Measurements from ENCODE around the gene CHCHD1.
"Not testable (repeated sequence)": the region's sequence is repeated elsewhere in the genome, so short reads cannot be mapped to it uniquely, and the experiment has no call there.

Gene CHCHD1

DNA sequence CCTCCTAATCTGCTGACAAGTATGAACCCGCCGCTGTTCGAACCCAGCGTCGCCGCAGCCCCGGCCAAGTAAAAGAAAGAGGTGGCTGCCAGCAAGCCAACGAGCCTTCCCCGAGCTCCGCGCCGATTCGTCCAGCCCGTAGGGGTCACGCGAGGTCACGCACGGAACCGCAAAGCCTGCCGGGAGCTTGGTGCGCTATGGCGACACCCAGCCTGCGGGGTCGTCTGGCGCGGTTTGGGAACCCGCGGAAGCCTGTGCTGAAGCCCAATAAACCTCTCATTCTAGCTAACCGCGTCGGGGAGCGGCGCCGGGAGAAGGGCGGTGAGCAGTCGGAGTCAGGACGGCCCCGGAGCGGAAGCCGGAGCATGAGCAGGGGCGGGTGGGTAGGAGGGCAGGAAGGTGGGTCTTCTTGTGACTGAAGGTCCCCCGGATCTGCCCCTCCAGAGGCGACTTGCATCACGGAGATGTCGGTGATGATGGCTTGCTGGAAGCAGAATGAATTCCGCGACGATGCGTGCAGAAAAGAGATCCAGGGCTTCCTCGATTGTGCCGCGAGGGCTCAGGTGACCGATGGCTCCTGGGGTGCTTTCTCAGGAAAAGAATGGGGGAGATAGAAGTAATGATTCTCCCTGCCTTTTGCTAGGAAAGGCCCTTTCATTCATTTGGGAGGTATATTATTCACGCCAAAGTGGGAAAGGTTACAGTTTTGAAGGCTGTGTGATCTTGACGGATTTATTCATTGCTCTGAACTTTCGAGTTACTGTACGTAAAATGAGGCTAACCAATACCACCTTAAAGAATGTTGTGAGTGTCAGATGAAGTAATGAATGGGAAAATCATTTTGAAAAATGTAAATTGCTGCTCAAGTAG, at the start of gene CHCHD1:
Gene CHCHD1 (plus strand): TSS at position 170 of the 870 bp plus-strand sequence. CDS start 28 bp downstream, at position 198.
- DNase-seq (ENCODE audit: low spot score), result peak; percentile 63

GRCh38 chr10:73732426-73732825, 49.4 kb upstream of the CHCHD1 start:
- DNase-seq (ENCODE audit: low spot score), result no peak

DNA sequence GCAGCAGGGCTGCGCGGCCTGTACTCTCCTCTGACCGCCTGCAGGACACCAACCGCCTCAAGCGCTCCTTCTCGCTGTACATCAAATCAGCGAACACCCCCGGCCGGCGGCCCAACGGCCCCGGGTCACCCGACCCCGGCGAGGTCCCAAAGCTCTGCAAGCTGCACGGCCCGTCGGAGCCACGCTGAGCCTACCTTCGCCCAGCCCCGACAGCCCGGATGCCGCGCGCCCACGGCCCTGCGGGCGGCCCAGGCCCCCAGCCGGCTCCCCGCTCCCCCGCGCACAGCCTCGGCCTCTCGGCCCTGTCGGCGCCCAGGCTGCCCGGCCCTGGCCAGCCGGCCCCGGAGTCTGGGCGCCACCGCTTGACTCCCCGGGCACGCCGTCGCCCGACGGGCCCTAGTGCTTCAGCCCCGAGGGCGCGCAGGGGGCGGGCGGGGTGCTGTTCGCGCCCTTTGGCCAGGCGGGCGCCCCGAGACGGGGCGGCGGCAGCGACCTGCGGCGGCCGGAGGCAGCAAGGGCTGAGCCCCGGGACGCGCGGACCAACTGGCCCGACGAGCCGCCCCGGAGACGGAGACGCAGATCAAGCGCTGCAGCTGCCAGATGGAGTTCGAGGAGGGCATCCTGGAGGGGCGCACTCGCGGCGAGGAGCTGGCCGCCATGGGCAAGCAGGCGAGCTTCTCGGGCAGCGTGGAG, 48.8 kb upstream of the CHCHD1 start:
- DNase-seq (ENCODE audit: low spot score), result no peak

DNA sequence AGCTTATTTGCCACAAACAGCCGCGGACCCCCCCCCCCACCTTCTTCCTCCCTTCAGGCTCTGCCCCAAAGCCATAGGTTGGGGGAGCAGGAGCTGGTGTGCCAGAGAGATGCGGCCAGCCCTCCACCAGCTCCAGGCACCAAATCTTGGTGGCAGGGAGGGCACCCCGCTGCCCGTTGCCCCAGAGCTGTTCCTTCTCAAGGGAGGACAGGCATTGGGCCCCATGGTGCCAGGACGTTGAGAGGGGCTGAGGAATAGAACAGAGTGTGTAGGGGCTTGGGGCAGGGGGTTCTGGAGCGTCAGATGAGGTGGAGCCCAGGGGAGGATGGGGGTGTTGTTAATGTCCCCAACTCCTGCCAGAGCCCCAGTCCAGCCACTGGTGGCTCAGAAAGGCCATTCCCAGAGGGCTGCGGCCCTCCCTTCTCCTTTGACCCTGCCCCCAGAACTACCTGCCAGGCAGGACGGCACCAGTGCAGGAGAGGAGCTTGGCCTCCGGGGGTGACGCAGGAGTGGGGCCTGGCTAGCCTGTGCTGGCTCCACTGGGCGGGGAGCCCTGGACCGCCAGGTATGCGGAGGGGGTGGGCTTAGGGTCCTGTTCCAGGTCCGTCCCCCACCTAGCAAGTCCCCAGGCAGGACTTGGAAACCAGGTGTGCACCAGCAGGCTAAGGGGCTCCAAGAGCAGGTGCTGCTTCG, 47.7 kb upstream of the CHCHD1 start:
- DNase-seq (ENCODE audit: low spot score), result no peak

DNA sequence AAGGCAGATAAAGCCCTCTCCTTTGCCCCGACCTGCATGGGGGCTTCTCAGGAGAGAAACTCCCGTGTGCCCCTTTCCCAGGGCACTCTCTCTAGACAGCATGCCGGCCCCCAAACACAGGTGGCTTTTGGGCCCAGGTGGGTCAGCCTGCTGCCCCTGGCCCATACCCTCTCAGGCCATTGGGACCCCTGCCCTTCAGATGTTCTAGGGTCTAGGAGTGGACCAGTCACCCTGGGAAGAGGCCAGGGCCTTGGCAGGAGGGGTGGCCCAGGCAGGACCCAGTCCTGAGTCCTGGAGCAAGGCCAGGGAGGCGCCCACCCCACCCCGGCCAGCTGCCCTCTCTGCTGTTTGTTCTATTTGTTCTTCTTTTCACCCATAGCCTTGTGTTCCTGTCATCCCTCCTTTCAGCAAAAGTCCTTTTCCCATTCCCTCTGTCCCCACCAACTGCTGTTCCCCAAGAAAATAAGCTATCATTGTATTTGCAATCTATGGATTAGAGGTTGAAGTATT, 47.0 kb upstream of the CHCHD1 start:
- no peak for DNase-seq (ENCODE audit: low spot score)

DNA sequence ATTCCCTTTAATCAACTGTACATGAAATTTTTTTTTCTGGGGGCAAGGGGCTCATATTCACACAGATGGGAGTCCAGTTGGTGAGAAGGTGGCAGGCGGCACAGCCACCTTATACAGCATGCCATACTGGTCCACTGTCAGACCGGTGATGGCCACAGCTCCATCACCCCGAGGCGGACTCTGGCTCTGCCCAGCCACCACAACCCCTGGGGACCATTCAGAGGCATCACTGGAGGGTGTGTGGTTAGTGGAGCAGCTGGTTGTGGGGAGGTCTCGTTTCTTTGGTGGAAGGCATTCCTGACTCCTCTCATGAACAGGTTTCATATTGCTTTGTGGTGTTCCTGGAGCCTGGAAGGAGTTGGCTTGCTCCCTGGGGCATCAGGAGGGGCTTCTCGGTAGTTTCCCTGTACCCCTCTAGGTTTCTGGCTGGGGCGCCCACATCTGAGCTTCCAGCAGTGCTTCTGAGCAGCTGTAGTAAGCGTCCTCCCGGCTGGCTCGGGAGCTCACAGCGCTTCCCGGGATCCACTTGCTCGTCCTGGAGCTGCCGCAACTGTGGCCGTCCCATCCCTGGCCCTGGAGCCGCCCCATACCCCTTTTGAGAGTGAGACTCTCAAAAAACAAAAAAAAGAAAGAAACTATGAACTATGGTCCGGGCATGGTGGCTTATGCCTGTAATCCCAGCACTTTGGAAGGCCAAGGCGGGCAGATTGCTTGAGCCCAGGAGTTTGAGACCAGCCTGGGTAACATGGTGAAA, 41.2 kb upstream of the CHCHD1 start:
- not testable (repeated sequence) for DNase-seq (ENCODE audit: low spot score)

DNA sequence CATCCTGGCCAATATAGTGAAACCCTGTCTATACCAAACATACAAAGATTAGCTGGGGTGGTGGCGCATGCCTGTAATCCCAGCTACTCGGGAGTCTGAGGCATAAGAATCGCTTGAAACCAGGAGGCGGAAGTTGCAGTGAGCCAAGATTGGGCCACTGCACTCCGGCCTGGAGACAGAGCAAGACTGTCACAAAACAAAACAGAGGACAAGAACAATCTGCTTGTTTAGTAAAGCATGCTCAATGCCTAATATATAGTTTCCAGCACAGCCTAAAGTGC, 39.5 kb upstream of the CHCHD1 start:
- no peak for DNase-seq (ENCODE audit: low spot score)

DNA sequence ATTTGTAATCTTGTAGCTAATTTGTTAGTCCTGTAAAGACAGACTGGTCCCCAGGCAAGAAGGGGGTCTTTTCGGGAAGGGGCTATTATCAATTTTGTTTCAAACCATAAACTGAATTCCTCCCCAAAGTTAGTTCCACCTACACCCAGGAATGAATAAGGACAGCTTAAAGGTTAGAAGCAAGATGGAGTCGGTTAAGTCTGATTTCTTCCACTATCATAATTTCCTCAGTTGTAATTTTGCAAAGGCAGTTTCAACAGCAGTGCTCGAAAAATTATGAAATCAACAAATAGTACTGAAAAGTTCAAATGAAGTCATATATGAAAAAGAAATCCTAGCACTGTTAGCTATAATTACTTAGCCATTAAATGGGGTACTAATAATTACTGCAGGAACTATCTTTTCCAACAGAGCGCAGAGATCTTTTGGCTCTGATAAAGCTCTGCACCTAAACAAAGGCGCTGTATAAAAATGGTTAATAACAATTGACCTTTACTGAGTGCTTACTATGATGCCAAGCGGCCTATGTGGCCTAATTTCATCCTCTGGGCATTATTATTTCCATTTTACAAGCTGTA, 38.4 kb upstream of the CHCHD1 start:
- no peak for DNase-seq (ENCODE audit: low spot score)

GRCh38 chr10:73743905-73744663, 37.8 kb upstream of the CHCHD1 start, which contains the start of gene SEC24C:
TSS of gene SEC24C (plus strand) at chr10:73744372. CDS start at chr10:73746833, 2,461 bp downstream.
- DNase-seq (ENCODE audit: low spot score), result peak; percentile 95

DNA sequence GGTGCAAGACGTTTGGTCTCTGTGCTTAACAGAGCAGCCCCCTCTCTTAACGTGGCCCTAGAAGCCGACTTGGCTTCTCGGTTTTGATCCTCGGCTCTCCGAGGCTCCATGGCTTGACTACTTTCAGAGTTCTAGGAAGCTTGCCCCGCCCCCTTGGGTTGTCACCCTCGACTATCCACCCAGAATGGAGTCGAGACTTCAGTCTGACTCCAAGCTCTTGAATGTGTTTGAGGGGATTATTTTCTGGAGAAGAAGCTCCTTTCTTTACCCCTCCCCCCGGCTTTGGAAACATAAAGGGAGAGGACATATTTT, 37.2 kb upstream of the CHCHD1 start:
- DNase-seq (ENCODE audit: low spot score), result peak; percentile 42

- no peak for DNase-seq (ENCODE audit: low spot score)
Measured at GRCh38 chr10:73746721-73747120, 35.1 kb upstream of the CHCHD1 start.

- DNase-seq (ENCODE audit: low spot score), result no peak
Measured at GRCh38 chr10:73750819-73751218, 31.0 kb upstream of the CHCHD1 start.

DNA sequence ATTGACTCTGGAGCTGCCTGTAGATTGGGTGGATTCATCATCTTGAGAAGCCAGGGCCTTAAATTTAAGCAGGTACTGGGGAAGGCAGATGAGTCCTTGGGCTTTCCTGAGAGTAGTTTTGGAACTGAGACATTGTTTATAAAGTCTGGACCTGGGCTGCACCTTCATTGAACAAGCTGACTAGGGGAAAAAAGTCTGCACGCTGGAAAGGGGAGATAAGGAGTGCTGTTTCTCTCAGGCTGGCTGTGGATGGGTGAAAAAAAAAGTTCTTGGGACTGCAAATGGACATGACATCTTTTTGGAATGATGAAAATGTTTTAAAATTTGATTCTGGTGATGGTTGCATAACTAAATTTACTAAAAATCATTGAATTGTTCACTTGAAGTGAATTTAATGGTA, 25.7 kb upstream of the CHCHD1 start:
- no peak for DNase-seq (ENCODE audit: low spot score)

DNA sequence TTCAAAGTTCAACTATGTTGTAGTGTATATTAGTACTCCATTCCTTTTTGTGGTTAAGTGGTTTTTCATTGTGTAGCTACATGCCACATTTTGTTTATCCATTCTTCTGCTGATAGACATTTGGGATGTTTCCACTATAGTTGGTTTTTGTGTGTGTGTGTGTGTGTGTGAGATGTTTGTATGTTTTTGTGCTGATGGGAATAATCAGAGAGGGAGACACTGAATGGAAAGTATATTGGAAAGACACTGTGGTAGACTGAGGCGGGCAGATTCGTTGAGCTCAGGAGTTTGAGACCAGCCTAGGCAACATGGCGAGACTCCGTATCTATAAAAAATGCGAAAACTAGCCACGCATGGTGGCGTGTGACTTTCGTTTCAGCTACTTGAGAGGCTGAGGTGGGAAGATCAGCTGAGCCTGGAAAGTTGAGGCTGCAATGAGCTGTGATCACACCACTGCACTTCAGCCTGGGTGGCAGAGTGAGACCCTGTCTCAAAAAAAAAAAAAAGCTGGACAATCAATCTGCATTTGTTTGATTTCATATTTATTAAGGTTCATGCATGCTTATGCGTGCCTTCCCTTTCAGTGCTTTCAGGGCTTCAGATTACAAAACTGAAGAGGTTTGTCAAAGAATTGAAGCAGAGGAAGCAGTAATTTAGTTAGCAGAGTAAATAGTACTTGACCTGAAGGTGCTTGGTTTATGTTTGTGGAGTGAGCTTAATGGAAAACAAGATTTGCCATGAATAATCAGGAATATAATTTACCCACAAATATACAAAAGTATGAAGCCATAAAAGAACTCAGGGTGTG, 22.9 kb upstream of the CHCHD1 start:
- no peak for DNase-seq (ENCODE audit: low spot score)

GRCh38 chr10:73759512-73760115, 22.2 kb upstream of the CHCHD1 start:
- no peak for DNase-seq (ENCODE audit: low spot score)

DNA sequence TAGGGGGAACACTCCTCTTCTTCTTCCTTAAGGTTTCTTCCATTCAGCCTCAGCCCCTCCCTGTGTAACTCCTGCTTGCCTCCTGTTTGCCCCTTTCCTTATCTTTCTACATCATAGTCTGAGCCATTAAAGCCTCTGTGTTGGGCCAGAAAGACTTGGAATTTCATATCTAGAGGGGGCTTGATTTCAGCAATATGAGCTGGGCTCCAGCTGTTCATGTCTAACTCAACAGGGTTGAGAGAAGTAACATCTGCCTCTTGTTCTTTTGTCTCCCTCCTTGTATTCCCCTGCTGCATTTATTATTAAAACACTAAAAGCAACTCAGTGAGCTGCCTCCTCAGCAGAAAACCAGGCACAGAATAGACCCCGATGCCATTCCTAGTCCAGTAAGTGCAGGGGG, 20.1 kb upstream of the CHCHD1 start:
- no peak for DNase-seq (ENCODE audit: low spot score)

DNA sequence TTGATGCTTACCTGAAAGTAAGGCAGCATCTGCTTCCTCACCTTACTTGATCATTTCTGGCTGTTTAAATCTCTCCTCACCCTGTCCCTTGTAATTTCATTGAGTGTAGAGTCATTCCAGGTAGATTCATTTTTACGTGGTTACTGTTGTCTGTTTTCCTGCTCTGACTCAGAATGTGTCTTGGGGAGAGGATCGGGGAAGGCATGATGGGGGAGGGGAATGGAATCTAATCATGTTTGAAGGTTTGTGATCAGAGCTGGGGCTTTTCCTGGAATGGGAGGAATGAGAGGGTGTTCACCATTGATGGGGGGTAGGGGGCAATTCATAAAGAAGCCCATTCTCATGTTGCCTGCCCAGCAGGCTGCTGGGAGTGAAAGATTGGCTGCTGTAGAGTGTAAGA, 18.9 kb upstream of the CHCHD1 start:
- no peak for DNase-seq (ENCODE audit: low spot score)

DNA sequence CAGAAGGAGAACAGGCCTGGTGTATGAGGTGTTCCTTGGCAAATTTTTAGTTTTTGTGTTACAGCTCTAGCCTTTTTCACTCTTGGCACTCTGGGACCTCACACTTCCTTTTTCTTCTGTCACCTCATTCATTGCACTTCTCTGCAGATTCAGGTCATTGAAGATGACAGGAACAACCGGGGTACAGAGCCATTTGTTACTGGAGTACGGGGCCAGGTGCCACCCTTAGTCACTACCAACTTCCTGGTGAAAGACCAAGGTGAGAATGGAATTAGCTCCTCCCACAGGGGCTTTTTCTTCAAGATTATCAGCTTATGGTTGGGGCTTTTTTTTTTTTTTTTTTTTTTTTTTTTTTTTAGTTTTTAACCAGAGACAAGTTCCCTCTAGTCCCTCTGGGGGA, 18.5 kb upstream of the CHCHD1 start:
- DNase-seq (ENCODE audit: low spot score), result no peak

DNA sequence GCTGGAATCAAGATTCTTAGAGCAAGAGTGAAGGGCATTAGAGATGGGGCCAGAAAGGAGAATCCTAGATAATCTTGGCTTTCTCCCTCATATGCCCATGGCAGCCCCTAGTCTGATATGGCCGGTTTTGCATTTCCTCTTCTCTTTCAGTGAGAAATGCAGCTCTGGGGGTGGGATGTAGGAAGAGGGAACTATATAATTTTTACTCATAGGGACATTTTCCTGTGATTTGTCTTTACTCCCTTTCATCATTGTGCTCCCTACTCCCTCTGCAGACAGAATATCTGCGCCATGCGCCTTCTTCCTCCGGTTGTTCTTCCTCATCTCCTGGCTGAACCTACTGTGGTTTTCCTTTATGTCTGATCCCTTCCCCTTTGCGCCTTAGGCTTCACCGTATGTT, 16.8 kb upstream of the CHCHD1 start:
- DNase-seq (ENCODE audit: low spot score), result no peak

DNA sequence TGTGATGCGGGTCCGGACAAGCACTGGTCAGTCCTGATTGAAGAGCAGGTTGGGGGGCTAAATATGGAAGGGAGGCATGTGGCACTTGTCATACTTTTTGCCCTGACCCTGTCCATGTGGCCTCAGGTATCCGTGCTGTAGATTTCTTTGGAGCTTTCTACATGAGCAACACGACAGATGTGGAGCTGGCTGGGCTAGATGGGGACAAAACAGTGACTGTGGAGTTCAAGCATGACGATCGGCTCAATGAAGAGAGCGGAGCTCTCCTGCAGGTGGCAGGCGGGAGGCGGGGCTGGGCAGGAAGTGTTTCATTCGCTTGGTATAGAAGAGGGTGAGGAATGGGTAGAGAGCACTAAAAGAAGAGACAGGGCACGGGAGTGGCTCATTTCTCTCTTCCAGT, 13.0 kb upstream of the CHCHD1 start:
- DNase-seq (ENCODE audit: low spot score), result no peak

All from COLO829 (cell line).